ENCODE data around the gene ZNF827. TPM values are rescaled to one million over a fixed set of nuclear protein-coding genes. Genes with fewer than 3 reads are reported as not detected.

ZNF827 gene
- total RNA-seq, 1 donor from 2014 or later, result 27.2 TPM

GRCh38 chr4:145820407-145820806, 118.2 kb downstream of the ZNF827 start:
- Mint-ChIP-seq H3K27me3 (no peaks in the 10 kb centered on the region), H3K27ac (no peak overlapping the region), H3K4me1 (peaks cover 4% of the 10 kb centered on the region), H3K36me3 (ENCODE audit: low read depth) (peaks cover 53% of the 10 kb centered on the region), H3K9me3 (no peaks in the 10 kb centered on the region), H3K4me3 (no peak overlapping the region)
- no peak for TF ChIP-seq CTCF (IDR thresholded peaks at IDR 0.05)
- ChIA-PET CTCF (no interaction called here), POLR2A (no interaction called here)
- DNase-seq (no peak), ATAC-seq (ENCODE audit: low read depth) (no peak)
- intact Hi-C loops (cut with micrococcal nuclease), result no loop called here

- CTCF ChIA-PET, result no interaction called here
- Mint-ChIP-seq H3K9me3 (no peaks in the 10 kb centered on the region), H3K27me3 (no peaks in the 10 kb centered on the region), H3K27ac (no peak overlapping the region), H3K36me3 (ENCODE audit: low read depth) (peaks cover 53% of the 10 kb centered on the region), H3K4me1 (peaks cover 4% of the 10 kb centered on the region), H3K4me3 (no peak overlapping the region)
- DNase-seq, result no peak
- ATAC-seq (ENCODE audit: low read depth), result no peak
- no peak for TF ChIP-seq CTCF (IDR thresholded peaks at IDR 0.05)
- intact Hi-C loops (cut with micrococcal nuclease), result no loop called here
- POLR2A ChIA-PET, result no interaction called here
These were observed 118.8 kb downstream of the ZNF827 start for GRCh38 chr4:145819853-145820181.

- no peak for ATAC-seq (ENCODE audit: low read depth)
- H3K36me3 Mint-ChIP-seq (ENCODE audit: low read depth), result peaks cover 57% of the 10 kb centered on the region
- no peak for DNase-seq
- no peak for TF ChIP-seq CTCF (IDR thresholded peaks at IDR 0.05)
- H3K4me3 Mint-ChIP-seq, result no peak overlapping the region
- no peaks in the 10 kb centered on the region for H3K9me3 Mint-ChIP-seq
- H3K27ac Mint-ChIP-seq, result no peak overlapping the region
- POLR2A ChIA-PET, result no interaction called here
- no peaks in the 10 kb centered on the region for H3K27me3 Mint-ChIP-seq
- peaks cover 4% of the 10 kb centered on the region for H3K4me1 Mint-ChIP-seq
- CTCF ChIA-PET, result no interaction called here
- intact Hi-C loops (cut with micrococcal nuclease), result no loop called here
These were observed 119.3 kb downstream of the ZNF827 start for GRCh38 chr4:145819101-145819852.

- ChIA-PET POLR2A (no interaction called here), CTCF (no interaction called here)
- Mint-ChIP-seq H3K27me3 (no peaks in the 10 kb centered on the region), H3K4me1 (peaks cover 4% of the 10 kb centered on the region), H3K36me3 (ENCODE audit: low read depth) (peaks cover 69% of the 10 kb centered on the region), H3K9me3 (no peaks in the 10 kb centered on the region), H3K27ac (no peak overlapping the region), H3K4me3 (no peak overlapping the region)
- no peak for TF ChIP-seq CTCF (IDR thresholded peaks at IDR 0.05)
- no peak for ATAC-seq (ENCODE audit: low read depth)
- DNase-seq, result no peak
- intact Hi-C loops (cut with micrococcal nuclease), result no loop called here
These were observed 120.6 kb downstream of the ZNF827 start for GRCh38 chr4:145818011-145818410.

- Mint-ChIP-seq H3K4me3 (no peak overlapping the region), H3K4me1 (peaks cover 4% of the 10 kb centered on the region), H3K36me3 (ENCODE audit: low read depth) (peaks cover 77% of the 10 kb centered on the region), H3K27ac (no peak overlapping the region), H3K27me3 (no peaks in the 10 kb centered on the region), H3K9me3 (peaks cover 2% of the 10 kb centered on the region)
- CTCF ChIA-PET, result no interaction called here
- no peak for DNase-seq
- ATAC-seq (ENCODE audit: low read depth), result no peak
- intact Hi-C loops (cut with micrococcal nuclease), result no loop called here
- POLR2A ChIA-PET, result no interaction called here
- TF ChIP-seq CTCF (IDR thresholded peaks at IDR 0.05), result no peak
These were observed 122.5 kb downstream of the ZNF827 start for GRCh38 chr4:145816091-145816490.

Data from activated B cell treated with CpG ODN at 0.5 μM for 24 hours (primary cell).